Right renal pelvis (tissue), 4 donors: ENCODE data around the gene PAGR1. TPM values are rescaled to one million over a fixed set of nuclear protein-coding genes. Genes with fewer than 3 reads are reported as not detected.
"Not testable (repeated sequence)": the region's sequence is repeated elsewhere in the genome, so short reads cannot be mapped to it uniquely, and the experiment has no call there.

Experiments used
- DNase-seq, 4 donors: peaks; one replicate each; pipeline ENCODE4 v3.0.0-alpha.2; 2013; ENCODE audit warnings: low read depth in 4 of 4, low spot score in 3 of 4, missing footprints in 1 of 4
- polyA plus RNA-seq, 4 donors: library from polyadenylated mRNA; unstranded; fragments of 120-200 nt; gene quantifications; one replicate each; pipeline ENCODE4 v1.2.1, GENCODE V29; 2013; ENCODE audit not compliant: insufficient read length in 4 of 4

The PAGR1 gene
- polyA plus RNA-seq, 4 donors = 33.9 to 46.9 (median 35.9) TPM

- DNase-seq = peak in 1 of 4 donors; percentile 12
Measured at GRCh38 chr16:29862383-29862883, 46.5 kb downstream of the PAGR1 start.

GRCh38 chr16:29862884-29863668 is 47.1 kb downstream of the PAGR1 start, which contains the start of gene CDIPT:
Gene CDIPT, minus strand, starts transcription at chr16:29863226. Its CDS starts 369 bp downstream, at chr16:29862857.
- DNase-seq = peak; percentile 93 to 97 (median 94)

GRCh38 chr16:29863669-29863984 is 47.7 kb downstream of the PAGR1 start:
- DNase-seq = no peak

- no peak for DNase-seq
Measured at GRCh38 chr16:29864205-29864604, 48.3 kb downstream of the PAGR1 start.

- no peak for DNase-seq
Measured at GRCh38 chr16:29868396-29869009, 52.6 kb downstream of the PAGR1 start.

GRCh38 chr16:29869067-29869466 is 53.1 kb downstream of the PAGR1 start:
- DNase-seq = not testable (repeated sequence)

Other genes starting within 250 kb of the PAGR1 start
- 1 to 10 TPM; 2.2 to 3.4 (median 2.7) TPM for gene SPN, start 152.9 kb upstream of the PAGR1 start, polyA plus RNA-seq
- gene QPRT, start 137.0 kb upstream of the PAGR1 start, polyA plus RNA-seq = 100 to 1,000 TPM; 141 to 195 (median 149) TPM
- under 1 TPM; 0.19 to 0.28 (median 0.22) TPM for gene C16orf54, start 70.2 kb upstream of the PAGR1 start, polyA plus RNA-seq
- gene ZG16, start 37.9 kb upstream of the PAGR1 start, polyA plus RNA-seq = under 1 TPM in 1 of 4 donors, not detected in 3; 0.01 TPM
- 10 to 100 TPM; 65.2 to 77.7 (median 67.6) TPM for gene KIF22, start 25.4 kb upstream of the PAGR1 start, polyA plus RNA-seq
- 100 to 1,000 TPM; 273 to 344 (median 293) TPM for gene MAZ, start 9.6 kb upstream of the PAGR1 start, polyA plus RNA-seq
- gene PRRT2, start 4.0 kb upstream of the PAGR1 start, polyA plus RNA-seq = 10 to 100 TPM; 14.7 to 21.0 (median 17.1) TPM
- gene MVP, start 4.3 kb downstream of the PAGR1 start, polyA plus RNA-seq = 10 to 100 TPM; 17.7 to 23.6 (median 21.5) TPM
- gene CDIPT, start 47.1 kb downstream of the PAGR1 start, polyA plus RNA-seq = 100 to 1,000 TPM; 104 to 133 (median 112) TPM
- 10 to 100 TPM; 11.3 to 13.7 (median 12.4) TPM for gene SEZ6L2, start 83.4 kb downstream of the PAGR1 start, polyA plus RNA-seq
- gene ASPHD1, start 84.3 kb downstream of the PAGR1 start, polyA plus RNA-seq = 1 to 10 TPM in 1 of 4 donors, under 1 TPM in 3; 0.60 to 1.2 (median 0.82) TPM
- gene KCTD13, start 110.1 kb downstream of the PAGR1 start, polyA plus RNA-seq = 10 to 100 TPM; 12.5 to 18.4 (median 16.4) TPM
- gene TMEM219, start 145.9 kb downstream of the PAGR1 start, polyA plus RNA-seq = 100 to 1,000 TPM; 115 to 126 (median 116) TPM
- 10 to 100 TPM; 41.9 to 52.5 (median 43.5) TPM for gene TAOK2, start 157.7 kb downstream of the PAGR1 start, polyA plus RNA-seq
- gene HIRIP3, start 179.5 kb downstream of the PAGR1 start, polyA plus RNA-seq = 10 to 100 TPM; 15.2 to 22.5 (median 16.6) TPM
- 10 to 100 TPM; 43.5 to 56.0 (median 48.6) TPM for gene INO80E, start 180.1 kb downstream of the PAGR1 start, polyA plus RNA-seq
- 1 to 10 TPM; 2.1 to 2.7 (median 2.5) TPM for gene DOC2A, start 194.9 kb downstream of the PAGR1 start, polyA plus RNA-seq
- not detected for gene C16orf92, start 207.0 kb downstream of the PAGR1 start, polyA plus RNA-seq
- 1 to 10 TPM in 1 of 4 donors, under 1 TPM in 3; 0.58 to 1.4 (median 0.81) TPM for gene TLCD3B, start 215.1 kb downstream of the PAGR1 start, polyA plus RNA-seq
- 100 to 1,000 TPM; 478 to 641 (median 500) TPM for gene ALDOA, start 249.6 kb downstream of the PAGR1 start, polyA plus RNA-seq